ENCODE data around the gene ASIC2.
"Not testable (repeated sequence)": the region's sequence is repeated elsewhere in the genome, so short reads cannot be mapped to it uniquely, and the experiment has no call there.

Gene ASIC2

GRCh38 chr17:32980230-32980629 lies 312.9 kb downstream of the ASIC2 start:
- DNase-seq (ENCODE audit: low spot score): no peak

DNA sequence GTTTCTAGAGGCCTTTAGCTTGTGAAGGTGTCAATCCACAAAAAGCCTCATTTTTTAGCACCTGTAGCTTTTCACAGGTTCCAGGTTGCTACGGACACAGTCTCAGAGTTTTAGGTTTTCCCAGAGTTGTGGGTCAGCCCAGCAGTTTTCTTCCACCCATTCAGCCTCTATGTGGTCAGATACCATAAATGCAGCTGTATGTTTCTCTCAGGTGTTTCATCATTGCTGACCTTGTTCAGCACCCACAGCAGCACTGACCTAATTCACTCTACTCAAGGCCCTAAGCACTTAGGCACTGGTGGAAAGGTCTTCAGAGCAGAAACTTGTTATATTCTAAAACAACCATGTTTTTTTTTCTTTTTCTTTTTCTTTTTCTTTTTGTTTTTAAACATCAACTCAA lies 316.5 kb downstream of the ASIC2 start:
- no peak for DNase-seq (ENCODE audit: low spot score)

DNA sequence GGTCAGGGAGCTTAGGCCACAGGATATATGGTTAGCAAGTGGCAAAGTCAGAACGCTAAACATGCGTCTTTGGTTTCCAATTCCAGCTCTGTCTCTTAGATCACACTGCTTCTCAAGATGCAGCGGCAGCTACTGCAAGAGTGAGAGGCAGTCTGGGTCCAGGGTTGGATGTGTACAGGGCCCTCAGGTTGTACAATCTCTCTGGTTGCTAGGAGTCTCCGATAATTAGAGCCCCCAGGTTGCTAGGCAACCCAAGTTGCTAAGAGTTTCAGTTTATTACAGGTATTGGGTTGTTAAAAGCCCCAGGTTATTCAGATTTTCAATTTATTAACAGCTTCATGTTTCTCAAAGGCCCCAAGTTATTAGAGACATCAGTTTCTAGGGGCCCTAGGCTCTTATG lies 317.0 kb downstream of the ASIC2 start:
- DNase-seq (ENCODE audit: low spot score): no peak

- no peak for DNase-seq (ENCODE audit: low spot score)
These were observed 321.9 kb downstream of the ASIC2 start for GRCh38 chr17:32971171-32971570.

DNA sequence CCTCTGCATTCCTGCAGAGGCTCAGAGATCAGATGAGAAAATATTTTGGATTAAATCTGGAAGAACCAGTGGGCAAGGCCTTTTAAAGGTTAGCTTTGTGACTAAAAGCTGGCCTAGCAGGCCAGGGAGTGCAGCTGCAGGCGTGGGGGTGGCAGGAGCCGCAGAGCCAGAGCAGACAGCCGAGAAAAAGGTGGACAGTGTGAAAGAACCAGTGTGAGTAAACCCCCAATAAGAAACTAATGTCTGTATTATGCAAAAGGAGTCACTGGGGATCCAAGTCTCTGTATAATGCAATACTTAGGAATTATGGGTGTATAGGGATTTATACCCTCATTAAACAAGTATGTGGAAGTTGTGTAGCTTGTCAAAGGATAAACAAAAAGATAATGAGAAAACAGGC lies 322.8 kb downstream of the ASIC2 start:
- DNase-seq (ENCODE audit: low spot score): no peak

DNA sequence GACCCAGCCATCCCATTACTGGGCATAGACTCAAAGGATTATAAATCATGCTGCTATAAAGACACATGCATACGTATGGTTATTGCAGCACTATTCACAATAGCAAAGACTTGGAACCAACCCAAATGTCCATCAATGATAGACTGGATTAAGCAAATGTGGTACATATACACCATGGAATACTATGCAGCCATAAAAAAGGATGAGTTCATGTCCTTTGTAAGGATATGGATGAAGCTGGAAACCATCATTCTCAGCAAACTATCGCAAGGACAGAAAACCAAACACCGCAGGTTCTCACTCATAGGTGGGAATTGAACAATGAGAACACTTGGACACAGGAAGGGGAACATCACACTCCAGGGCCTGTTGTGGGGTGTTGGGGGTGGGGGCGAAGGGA lies 323.9 kb downstream of the ASIC2 start:
- DNase-seq (ENCODE audit: low spot score): not testable (repeated sequence)

GRCh38 chr17:32964541-32964940 lies 328.6 kb downstream of the ASIC2 start:
- DNase-seq (ENCODE audit: low spot score): no peak

All from putamen (tissue), 1 donor.